ENCODE data around the gene SLC6A13.

SLC6A13 gene

GRCh38 chr12:233615-233968, 29.0 kb downstream of the SLC6A13 start:
- ATAC-seq, result no peak
- TF ChIP-seq ZNF8 (CRISPR knock-in tag; IDR thresholded peaks at IDR 0.05) (no peak), TCF4 (CRISPR knock-in tag; IDR thresholded peaks at IDR 0.05; ENCODE audit: borderline replicate concordance) (no peak), TSHZ2 (CRISPR knock-in tag; IDR thresholded peaks at IDR 0.05) (no peak), OSR1 (CRISPR knock-in tag; IDR thresholded peaks at IDR 0.05) (no peak), ZC3H10 (CRISPR knock-in tag; IDR thresholded peaks at IDR 0.05) (no peak), ARNTL (CRISPR knock-in tag; IDR thresholded peaks at IDR 0.05; ENCODE audit: borderline replicate concordance, low read depth) (no peak), ZFP3 (CRISPR knock-in tag; IDR thresholded peaks at IDR 0.05) (no peak), TOX (CRISPR knock-in tag; IDR thresholded peaks at IDR 0.05; ENCODE audit: borderline replicate concordance) (no peak), ZFP30 (CRISPR knock-in tag; IDR thresholded peaks at IDR 0.05) (no peak), CREB5 (CRISPR knock-in tag; IDR thresholded peaks at IDR 0.05; ENCODE audit: low read depth) (no peak), ZNF70 (CRISPR knock-in tag; IDR thresholded peaks at IDR 0.05) (no peak), PPARA (CRISPR knock-in tag; IDR thresholded peaks at IDR 0.05; ENCODE audit: borderline replicate concordance) (no peak), ZNF565 (CRISPR knock-in tag; conservative IDR thresholded peaks at IDR 0.05; ENCODE audit: low read depth) (no peak), ISL1 (CRISPR knock-in tag; IDR thresholded peaks at IDR 0.05) (no peak), BACH2 (CRISPR knock-in tag; IDR thresholded peaks at IDR 0.05; ENCODE audit: borderline replicate concordance) (no peak), RARB (CRISPR knock-in tag; IDR thresholded peaks at IDR 0.05) (no peak), GLIS3 (CRISPR knock-in tag; IDR thresholded peaks at IDR 0.05) (no peak), CSDC2 (CRISPR knock-in tag; IDR thresholded peaks at IDR 0.05) (no peak)
- TF ChIP-seq, protein P1, sequence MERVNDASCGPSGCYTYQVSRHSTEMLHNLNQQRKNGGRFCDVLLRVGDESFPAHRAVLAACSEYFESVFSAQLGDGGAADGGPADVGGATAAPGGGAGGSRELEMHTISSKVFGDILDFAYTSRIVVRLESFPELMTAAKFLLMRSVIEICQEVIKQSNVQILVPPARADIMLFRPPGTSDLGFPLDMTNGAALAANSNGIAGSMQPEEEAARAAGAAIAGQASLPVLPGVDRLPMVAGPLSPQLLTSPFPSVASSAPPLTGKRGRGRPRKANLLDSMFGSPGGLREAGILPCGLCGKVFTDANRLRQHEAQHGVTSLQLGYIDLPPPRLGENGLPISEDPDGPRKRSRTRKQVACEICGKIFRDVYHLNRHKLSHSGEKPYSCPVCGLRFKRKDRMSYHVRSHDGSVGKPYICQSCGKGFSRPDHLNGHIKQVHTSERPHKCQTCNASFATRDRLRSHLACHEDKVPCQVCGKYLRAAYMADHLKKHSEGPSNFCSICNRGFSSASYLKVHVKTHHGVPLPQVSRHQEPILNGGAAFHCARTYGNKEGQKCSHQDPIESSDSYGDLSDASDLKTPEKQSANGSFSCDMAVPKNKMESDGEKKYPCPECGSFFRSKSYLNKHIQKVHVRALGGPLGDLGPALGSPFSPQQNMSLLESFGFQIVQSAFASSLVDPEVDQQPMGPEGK (CRISPR knock-in tag; IDR thresholded peaks at IDR 0.05; ENCODE audit: borderline replicate concordance), result no peak

- ATAC-seq, result no peak
- TF ChIP-seq CREB5 (CRISPR knock-in tag; IDR thresholded peaks at IDR 0.05; ENCODE audit: low read depth), result no peak
- no peak for TF ChIP-seq ISL1 (CRISPR knock-in tag; IDR thresholded peaks at IDR 0.05)
- no peak for TF ChIP-seq ARNTL (CRISPR knock-in tag; IDR thresholded peaks at IDR 0.05; ENCODE audit: borderline replicate concordance, low read depth)
- no peak for TF ChIP-seq PPARA (CRISPR knock-in tag; IDR thresholded peaks at IDR 0.05; ENCODE audit: borderline replicate concordance)
- no peak for TF ChIP-seq OSR1 (CRISPR knock-in tag; IDR thresholded peaks at IDR 0.05)
- no peak for TF ChIP-seq CSDC2 (CRISPR knock-in tag; IDR thresholded peaks at IDR 0.05)
- TF ChIP-seq, protein P2, sequence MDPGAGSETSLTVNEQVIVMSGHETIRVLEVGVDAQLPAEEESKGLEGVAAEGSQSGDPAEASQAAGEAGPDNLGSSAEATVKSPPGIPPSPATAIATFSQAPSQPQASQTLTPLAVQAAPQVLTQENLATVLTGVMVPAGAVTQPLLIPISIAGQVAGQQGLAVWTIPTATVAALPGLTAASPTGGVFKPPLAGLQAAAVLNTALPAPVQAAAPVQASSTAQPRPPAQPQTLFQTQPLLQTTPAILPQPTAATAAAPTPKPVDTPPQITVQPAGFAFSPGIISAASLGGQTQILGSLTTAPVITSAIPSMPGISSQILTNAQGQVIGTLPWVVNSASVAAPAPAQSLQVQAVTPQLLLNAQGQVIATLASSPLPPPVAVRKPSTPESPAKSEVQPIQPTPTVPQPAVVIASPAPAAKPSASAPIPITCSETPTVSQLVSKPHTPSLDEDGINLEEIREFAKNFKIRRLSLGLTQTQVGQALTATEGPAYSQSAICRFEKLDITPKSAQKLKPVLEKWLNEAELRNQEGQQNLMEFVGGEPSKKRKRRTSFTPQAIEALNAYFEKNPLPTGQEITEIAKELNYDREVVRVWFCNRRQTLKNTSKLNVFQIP (CRISPR knock-in tag; IDR thresholded peaks at IDR 0.05; ENCODE audit: borderline replicate concordance, low read depth), result no peak
- TF ChIP-seq, protein P1 (CRISPR knock-in tag; IDR thresholded peaks at IDR 0.05; ENCODE audit: borderline replicate concordance), result no peak
- no peak for TF ChIP-seq ZNF70 (CRISPR knock-in tag; IDR thresholded peaks at IDR 0.05)
- no peak for TF ChIP-seq GLIS3 (CRISPR knock-in tag; IDR thresholded peaks at IDR 0.05)
Measured at GRCh38 chr12:232731-233614, 29.7 kb downstream of the SLC6A13 start.

All from SK-N-SH treated with all-trans-retinoic acid at 6 μM for 48 hours (cell line).